Limb (tissue), 2 donors: Measurements from ENCODE around the gene EIF2S3B.
"Not testable (repeated sequence)": the region's sequence is repeated elsewhere in the genome, so short reads cannot be mapped to it uniquely, and the experiment has no call there.

Experiments used
- DNase-seq, 2 donors: peaks; one replicate each; pipeline ENCODE4 v3.0.0-alpha.2; 2016; ENCODE audit errors: extremely low spot score in 2 of 2

The EIF2S3B gene

GRCh38 chr12:10505620-10506019 is at the start of gene EIF2S3B:
TSS of gene EIF2S3B (plus strand) at chr12:10505890. CDS start at chr12:10505903, 13 bp downstream.
- no peak for DNase-seq

GRCh38 chr12:10456856-10457255 is 48.8 kb upstream of the EIF2S3B start:
- DNase-seq = no peak

- DNase-seq = no peak
These were observed 47.9 kb upstream of the EIF2S3B start for GRCh38 chr12:10457760-10458159.

- no peak for DNase-seq
These were observed 39.4 kb upstream of the EIF2S3B start for GRCh38 chr12:10466311-10466710.

GRCh38 chr12:10469701-10470100 is 36.0 kb upstream of the EIF2S3B start:
- no peak for DNase-seq

GRCh38 chr12:10472808-10473207 is 32.9 kb upstream of the EIF2S3B start:
- not testable (repeated sequence) for DNase-seq

- DNase-seq = not testable (repeated sequence)
These were observed 23.8 kb upstream of the EIF2S3B start for GRCh38 chr12:10481901-10482300.

- not testable (repeated sequence) for DNase-seq
These were observed 18.4 kb upstream of the EIF2S3B start for GRCh38 chr12:10487328-10487727.

GRCh38 chr12:10491766-10492165 is 13.9 kb upstream of the EIF2S3B start:
- DNase-seq = no peak

- no peak for DNase-seq
These were observed 8.1 kb upstream of the EIF2S3B start for GRCh38 chr12:10497602-10498001.

- DNase-seq = no peak
These were observed 7.6 kb upstream of the EIF2S3B start for GRCh38 chr12:10498042-10498441.

GRCh38 chr12:10501030-10501429 is 4.7 kb upstream of the EIF2S3B start:
- DNase-seq = no peak

GRCh38 chr12:10503460-10503859 is 2.2 kb upstream of the EIF2S3B start:
- DNase-seq = no peak

GRCh38 chr12:10511756-10512355 is 6.2 kb downstream of the EIF2S3B start:
- no peak for DNase-seq

- no peak for DNase-seq
These were observed 7.1 kb downstream of the EIF2S3B start for GRCh38 chr12:10512798-10513197.

- DNase-seq = no peak
These were observed 15.9 kb downstream of the EIF2S3B start for GRCh38 chr12:10521555-10521954.

GRCh38 chr12:10528174-10528953 is 22.7 kb downstream of the EIF2S3B start:
- no peak for DNase-seq

GRCh38 chr12:10529603-10530002 is 23.9 kb downstream of the EIF2S3B start:
- DNase-seq = no peak

- DNase-seq = no peak
These were observed 32.0 kb downstream of the EIF2S3B start for GRCh38 chr12:10537721-10538120.

- no peak for DNase-seq
These were observed 35.1 kb downstream of the EIF2S3B start for GRCh38 chr12:10540776-10541205.

GRCh38 chr12:10543499-10543898 is 37.8 kb downstream of the EIF2S3B start:
- no peak for DNase-seq

- no peak for DNase-seq
These were observed 45.7 kb downstream of the EIF2S3B start for GRCh38 chr12:10551375-10551774.

- DNase-seq = no peak
These were observed 47.5 kb downstream of the EIF2S3B start for GRCh38 chr12:10553148-10553547.
